ENCODE data around the gene GRAMD2A. TPM values are rescaled to one million over a fixed set of nuclear protein-coding genes. Genes with fewer than 3 reads are reported as not detected.
"Not testable (repeated sequence)": the region's sequence is repeated elsewhere in the genome, so short reads cannot be mapped to it uniquely, and the experiment has no call there.

The GRAMD2A gene
- total and polyA plus RNA-seq, 2 donors (not counting 3 experiments of a cell fraction or from before 2014, with no cell fraction given), result 0.08 to 0.29 TPM

- Histone ChIP-seq H3K27ac (ENCODE audit: insufficient read depth, low read depth, low read length) (no peak overlapping the region), H3K9me3 (replicated peaks; ENCODE audit: control insufficient read depth, insufficient read depth, low read length) (no peaks in the 10 kb centered on the region), H3K79me2 (ENCODE audit: control insufficient read depth, insufficient read depth, low read length) (no peaks in the 10 kb centered on the region), H3K4me3 (replicated peaks in 1 of 3; ENCODE audit: insufficient read depth in 1 of 3, low read depth in 1 of 3, low read length in 3 of 3) (no peak overlapping the region), H3K27me3 (ENCODE audit: control insufficient read depth in 2 of 2, insufficient read depth in 2 of 2, low read length in 2 of 2) (peaks cover 0 to 6% of the 10 kb centered on the region in 2 experiments), H3K36me3 (ENCODE audit: control insufficient read depth in 2 of 2, extremely low read depth in 1 of 2, insufficient read depth in 2 of 2, low read length in 2 of 2) (no peaks in the 10 kb centered on the region), H2AFZ (ENCODE audit: low read depth, low read length) (no peak overlapping the region), H4K20me1 (replicated peaks; ENCODE audit: control insufficient read depth, extremely low read depth, insufficient read depth, low read length) (no peaks in the 10 kb centered on the region), H3K9me1 (replicated peaks; ENCODE audit: control insufficient read depth, extremely low read depth, insufficient read depth, low read length) (no peaks in the 10 kb centered on the region), H3K9ac (replicated peaks; ENCODE audit: extremely low read depth, insufficient read depth, low read length) (no peak overlapping the region), H3K4me1 (ENCODE audit: control insufficient read depth, extremely low read depth, insufficient read depth, low read length) (no peaks in the 10 kb centered on the region), H3K4me2 (ENCODE audit: insufficient read depth, low read length) (no peak overlapping the region)
- dilution Hi-C loops (cut with MboI; ENCODE audit: extremely low pct_ligation_motif_present, low sequenced_read_pairs) (no loop called here), intact Hi-C loops (cut with micrococcal nuclease) (no loop called here)
- CTCF ChIA-PET, result interaction anchor here (0.6 to 2.5 kb wide), 3 partner anchors 10 to 326 kb away, joined by 3 to 8 read pairs (median 3); no protein-coding TSS in a partner anchor
- POLR2A ChIA-PET, result interaction anchor here (0.6 kb wide), 1 partner anchor 972 kb away, joined by 3 read pairs; no protein-coding TSS in a partner anchor
- DNase-seq (ENCODE audit: low read depth, low spot score) (no peak), FAIRE-seq (no peak)
- no TSS peak for BruUV-seq (replicated peaks)
- TF ChIP-seq GATA2 (IDR thresholded peaks at IDR 0.05; ENCODE audit: insufficient read depth, insufficient read length, low read depth, low read length) (no peak), JUN (IDR thresholded peaks at IDR 0.05; ENCODE audit: borderline replicate concordance, insufficient read depth, insufficient read length, low read depth) (no peak), CTCF (IDR thresholded peaks at IDR 0.05; ENCODE audit: extremely low read depth in 1 of 2, insufficient read depth in 1 of 2, low read depth in 1 of 2, low read length in 2 of 2) (no peak), POLR2A (IDR thresholded peaks at IDR 0.05; ENCODE audit: low read depth, low read length) (no peak), FOS (IDR thresholded peaks at IDR 0.05; ENCODE audit: borderline replicate concordance, insufficient read depth, low read length) (no peak), EZH2 (IDR thresholded peaks at IDR 0.05; ENCODE audit: borderline replicate concordance, low read depth, low read length, severe bottlenecking) (no peak), MYC (IDR thresholded peaks at IDR 0.05; ENCODE audit: low read depth, low read length) (no peak), POLR2AphosphoS5 (IDR thresholded peaks at IDR 0.05; ENCODE audit: insufficient read depth, low read depth, low read length) (no peak), MAX (IDR thresholded peaks at IDR 0.05; ENCODE audit: insufficient read depth, insufficient read length) (no peak)
Observed at GRCh38 chr15:72172796-72173195, 24.8 kb downstream of the GRAMD2A start.

GRCh38 chr15:72171978-72172377 lies 25.6 kb downstream of the GRAMD2A start:
- H3K27ac ChIP-seq (ENCODE audit: insufficient read depth, low read depth, low read length); H3K36me3 ChIP-seq (ENCODE audit: control insufficient read depth in 2 of 2, extremely low read depth in 1 of 2, insufficient read depth in 2 of 2, low read length in 2 of 2); H2AFZ ChIP-seq (ENCODE audit: low read depth, low read length); H3K9me1 ChIP-seq (replicated peaks; ENCODE audit: control insufficient read depth, extremely low read depth, insufficient read depth, low read length); H3K9me3 ChIP-seq (replicated peaks; ENCODE audit: control insufficient read depth, insufficient read depth, low read length); H4K20me1 ChIP-seq (replicated peaks; ENCODE audit: control insufficient read depth, extremely low read depth, insufficient read depth, low read length); DNase-seq (ENCODE audit: low read depth, low spot score); H3K4me1 ChIP-seq (ENCODE audit: control insufficient read depth, extremely low read depth, insufficient read depth, low read length); FAIRE-seq; H3K79me2 ChIP-seq (ENCODE audit: control insufficient read depth, insufficient read depth, low read length); intact Hi-C loops (cut with micrococcal nuclease); H3K9ac ChIP-seq (replicated peaks; ENCODE audit: extremely low read depth, insufficient read depth, low read length); BruUV-seq (replicated peaks); H3K4me2 ChIP-seq (ENCODE audit: insufficient read depth, low read length); H3K4me3 ChIP-seq (replicated peaks in 1 of 3; ENCODE audit: insufficient read depth in 1 of 3, low read depth in 1 of 3, low read length in 3 of 3); dilution Hi-C loops (cut with MboI; ENCODE audit: extremely low pct_ligation_motif_present, low sequenced_read_pairs); H3K27me3 ChIP-seq (ENCODE audit: control insufficient read depth in 2 of 2, insufficient read depth in 2 of 2, low read length in 2 of 2): not testable (repeated sequence)
- CTCF ChIA-PET, result interaction anchor here (2.5 kb wide), 1 partner anchor 16 kb away, joined by 8 read pairs; no protein-coding TSS in a partner anchor
- POLR2A ChIA-PET, result interaction anchor here (0.6 kb wide), 1 partner anchor 971 kb away, joined by 3 read pairs; no protein-coding TSS in a partner anchor

All from endothelial cell of umbilical vein (primary cell).